Transverse colon (tissue), 3 donors: ENCODE measurements around the gene GPC5.

Experiments used
- POLR2A ChIP-seq: fragments of 450-650 bp; IDR thresholded peaks from one replicate; pipeline ENCODE4 v1.6.1; 2016; ENCODE audit warnings: antibody characterized with exemption, mild to moderate bottlenecking, moderate library complexity
- TF ChIP-seq, protein P1 (sequence below), 5 experiments: fragments of 200-600 bp in 3 of 5; fragments of 450-650 bp in 2 of 5; sonication (generic) in 3 of 5; IDR thresholded peaks; 1 replicate in 2 of 5; 2 replicates in 3 of 5; pipeline ENCODE4 v1.5.1; 2016 to 2017; ENCODE audit warnings: antibody characterized with exemption in 5 of 5, inconsistent platforms in 3 of 5, mild to moderate bottlenecking in 2 of 5, moderate library complexity in 1 of 5

DNA sequence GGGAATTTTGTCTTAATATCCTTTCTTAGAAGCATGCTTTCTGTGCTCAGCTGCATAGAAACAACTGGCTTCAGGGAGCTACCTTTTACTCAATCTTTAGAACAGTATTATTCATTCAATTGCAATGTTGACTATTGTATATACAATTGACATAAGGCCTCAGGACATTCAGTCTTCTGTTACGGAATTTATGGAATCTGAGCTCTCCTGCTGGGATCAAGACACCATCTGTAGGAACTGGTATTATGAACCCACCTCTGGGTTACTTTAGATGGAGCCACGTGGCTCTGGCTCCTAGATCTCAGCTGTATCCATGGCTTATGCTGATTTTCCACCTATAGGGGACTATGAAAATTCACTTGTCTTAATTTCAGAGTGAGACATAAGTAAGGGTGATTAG, 1112.0 kb downstream of the GPC5 start:
- TF ChIP-seq, protein P1, sequence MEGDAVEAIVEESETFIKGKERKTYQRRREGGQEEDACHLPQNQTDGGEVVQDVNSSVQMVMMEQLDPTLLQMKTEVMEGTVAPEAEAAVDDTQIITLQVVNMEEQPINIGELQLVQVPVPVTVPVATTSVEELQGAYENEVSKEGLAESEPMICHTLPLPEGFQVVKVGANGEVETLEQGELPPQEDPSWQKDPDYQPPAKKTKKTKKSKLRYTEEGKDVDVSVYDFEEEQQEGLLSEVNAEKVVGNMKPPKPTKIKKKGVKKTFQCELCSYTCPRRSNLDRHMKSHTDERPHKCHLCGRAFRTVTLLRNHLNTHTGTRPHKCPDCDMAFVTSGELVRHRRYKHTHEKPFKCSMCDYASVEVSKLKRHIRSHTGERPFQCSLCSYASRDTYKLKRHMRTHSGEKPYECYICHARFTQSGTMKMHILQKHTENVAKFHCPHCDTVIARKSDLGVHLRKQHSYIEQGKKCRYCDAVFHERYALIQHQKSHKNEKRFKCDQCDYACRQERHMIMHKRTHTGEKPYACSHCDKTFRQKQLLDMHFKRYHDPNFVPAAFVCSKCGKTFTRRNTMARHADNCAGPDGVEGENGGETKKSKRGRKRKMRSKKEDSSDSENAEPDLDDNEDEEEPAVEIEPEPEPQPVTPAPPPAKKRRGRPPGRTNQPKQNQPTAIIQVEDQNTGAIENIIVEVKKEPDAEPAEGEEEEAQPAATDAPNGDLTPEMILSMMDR (IDR thresholded peaks at IDR 0.05) = no peak
- no peak for TF ChIP-seq POLR2A
